Measurements from ENCODE around the gene IL1RAPL1. TPM values are rescaled to one million over a fixed set of nuclear protein-coding genes. Genes with fewer than 3 reads are reported as not detected.

IL1RAPL1 gene
- polyA plus RNA-seq, 1 of the 3 experiments (the other 2 are of a cell fraction): 2.8 TPM

GRCh38 chrX:28998609-28999135, 411.4 kb downstream of the IL1RAPL1 start:
- CTCF ChIA-PET: interaction anchor here (1.0 to 1.3 kb wide), 2 partner anchors 10 to 15 kb away, joined by 3 read pairs; no protein-coding TSS in a partner anchor
- Histone ChIP-seq H3K9me2 (no peaks in the 10 kb centered on the region), H3K27me3 (ENCODE audit: insufficient read depth) (no peaks in the 10 kb centered on the region), H3K4me3 (ENCODE audit: low read depth in 2 of 2, low read length in 1 of 2) (no peak overlapping the region), H3K9me3 (no peaks in the 10 kb centered on the region), H3K9ac (no peak overlapping the region), H3K4me1 (ENCODE audit: control insufficient read depth in 1 of 2, insufficient read depth in 2 of 2, low read depth in 1 of 2, low read length in 1 of 2) (no peaks in the 10 kb centered on the region), H3K27ac (ENCODE audit: low read depth in 2 of 2, low read length in 1 of 2) (no peak overlapping the region), H2AFZ (ENCODE audit: low read depth) (no peak overlapping the region), H4K20me1 (ENCODE audit: insufficient read depth) (no peaks in the 10 kb centered on the region), H3F3A (replicated peaks; ENCODE audit: insufficient read depth) (no peaks in the 10 kb centered on the region), H3K79me2 (ENCODE audit: insufficient read depth) (no peaks in the 10 kb centered on the region), H3K36me3 (replicated peaks in 1 of 2; ENCODE audit: control insufficient read depth in 1 of 2, insufficient read depth in 2 of 2, low read length in 1 of 2) (no peaks in the 10 kb centered on the region), H3K4me2 (no peak overlapping the region)
- no peak for DNase-seq
- 8% methylated on average over 3 of the region's 3 CpGs for WGBS (ENCODE audit: low lambda C conversion rate)
- TF ChIP-seq PBX3 (IDR thresholded peaks at IDR 0.05): no peak
- TF ChIP-seq IRF3 (IDR thresholded peaks at IDR 0.05; ENCODE audit: low read depth, low read length): no peak
- TF ChIP-seq CHD2 (IDR thresholded peaks at IDR 0.05; ENCODE audit: low read length, partially characterized antibody): no peak
- no peak for TF ChIP-seq TEAD4 (IDR thresholded peaks at IDR 0.05; ENCODE audit: borderline replicate concordance, insufficient read depth)
- TF ChIP-seq TAF1 (IDR thresholded peaks at IDR 0.05; ENCODE audit: borderline replicate concordance, low read depth, low read length): no peak
- TF ChIP-seq EP300 (IDR thresholded peaks at IDR 0.05; ENCODE audit: borderline replicate concordance in 1 of 2, low read depth in 1 of 2, low read length in 1 of 2): no peak
- TF ChIP-seq RFX5 (IDR thresholded peaks at IDR 0.05; ENCODE audit: low read length): no peak
- TF ChIP-seq ZBTB33 (IDR thresholded peaks at IDR 0.05; ENCODE audit: borderline replicate concordance, low read depth): no peak
- no peak for TF ChIP-seq NFIC (IDR thresholded peaks at IDR 0.05; ENCODE audit: borderline replicate concordance)
- TF ChIP-seq FOXM1 (IDR thresholded peaks at IDR 0.05; ENCODE audit: low read depth): no peak
- no peak for TF ChIP-seq FOXJ3 (CRISPR knock-in tag; IDR thresholded peaks at IDR 0.05)
- no peak for TF ChIP-seq POLR2AphosphoS5 (IDR thresholded peaks at IDR 0.05; ENCODE audit: low read depth, low read length)
- TF ChIP-seq RCOR1 (IDR thresholded peaks at IDR 0.05; ENCODE audit: low read length): no peak
- no peak for TF ChIP-seq NRF1 (IDR thresholded peaks at IDR 0.05; ENCODE audit: low read depth, low read length)
- no peak for TF ChIP-seq RXRA (IDR thresholded peaks at IDR 0.05; ENCODE audit: borderline replicate concordance, low read depth)
- POLR2A ChIA-PET: no interaction called here

Data from SK-N-SH (cell line).